NCI-H2196 (cell line): ENCODE data around the gene EBLN2.

Source experiments
- DNase-seq: peaks from one replicate; lab custom pipeline; 2025; ENCODE audit not compliant: unreplicated experiment; lab: John Stamatoyannopoulos, UW

Gene EBLN2

DNA sequence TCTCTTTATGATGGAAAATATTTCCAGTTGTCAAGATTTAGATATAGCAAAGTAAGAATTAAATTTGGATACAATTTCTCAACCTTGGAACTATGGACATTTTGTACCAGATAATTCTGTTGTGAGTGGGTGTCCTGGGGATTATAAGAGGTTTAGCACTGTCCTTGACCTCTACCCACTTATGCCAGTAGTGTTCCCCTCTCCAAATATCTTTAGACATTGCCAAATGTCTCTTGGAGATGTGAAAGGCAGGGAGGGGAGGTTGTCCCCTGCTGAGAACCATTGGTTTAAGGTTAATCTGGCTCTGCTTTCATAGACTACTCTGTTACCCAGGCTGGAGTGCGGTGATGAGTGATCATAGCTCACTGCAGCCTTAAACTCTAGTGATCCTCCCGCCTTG is at the start of gene EBLN2:
EBLN2 (plus strand) TSS at position 244 of the 400 bp plus-strand sequence. CDS start 423 bp downstream, outside the sequence.
- no peak for DNase-seq

DNA sequence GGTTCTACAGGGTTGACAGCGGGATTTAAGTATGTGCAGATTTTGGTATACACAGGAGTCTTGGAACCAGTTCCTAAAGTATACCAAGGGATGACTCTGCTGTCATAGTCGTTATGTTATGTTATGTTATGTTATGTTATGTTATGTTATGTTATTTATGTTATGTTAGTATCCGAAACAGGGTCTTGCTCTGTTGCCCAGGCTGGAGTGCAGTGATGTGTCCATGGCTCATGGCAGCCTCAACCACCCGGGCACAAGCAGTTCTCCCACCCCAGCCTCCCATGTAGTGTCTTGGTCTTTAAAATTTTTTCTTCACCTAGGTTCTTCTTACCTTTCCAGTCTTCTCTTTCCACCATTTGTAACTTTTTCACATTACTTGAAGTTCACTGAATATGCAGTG is 43.2 kb upstream of the EBLN2 start:
- DNase-seq, result no peak

DNA sequence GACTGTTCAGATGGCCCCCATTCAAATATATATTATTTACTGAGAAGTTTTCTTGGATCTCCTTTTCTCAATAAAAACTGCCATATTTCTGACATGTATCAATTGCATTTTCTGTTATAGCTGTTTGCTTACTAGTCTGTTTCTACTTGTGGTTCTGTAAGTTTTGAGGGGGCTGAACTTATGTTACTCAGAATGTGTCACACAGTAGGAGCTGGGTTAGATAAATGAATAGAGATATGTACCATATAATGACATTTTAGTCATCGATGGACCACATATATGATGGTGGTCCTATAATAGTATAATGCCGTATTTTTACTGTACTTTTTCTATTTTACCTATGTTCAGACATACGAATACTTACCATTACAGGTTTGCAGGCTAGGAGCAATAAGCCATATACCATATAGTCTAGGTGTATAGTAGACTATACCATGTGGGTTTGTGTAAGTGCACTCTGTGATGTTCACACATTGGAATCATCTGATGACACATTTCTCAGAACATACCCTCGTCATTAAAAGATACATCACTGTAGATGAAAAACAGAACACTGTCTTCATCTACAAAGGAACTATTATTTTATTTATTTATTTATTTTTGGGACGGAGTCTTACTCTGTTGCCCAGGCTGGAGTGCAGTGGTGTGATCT is 42.5 kb upstream of the EBLN2 start:
- no peak for DNase-seq

DNA sequence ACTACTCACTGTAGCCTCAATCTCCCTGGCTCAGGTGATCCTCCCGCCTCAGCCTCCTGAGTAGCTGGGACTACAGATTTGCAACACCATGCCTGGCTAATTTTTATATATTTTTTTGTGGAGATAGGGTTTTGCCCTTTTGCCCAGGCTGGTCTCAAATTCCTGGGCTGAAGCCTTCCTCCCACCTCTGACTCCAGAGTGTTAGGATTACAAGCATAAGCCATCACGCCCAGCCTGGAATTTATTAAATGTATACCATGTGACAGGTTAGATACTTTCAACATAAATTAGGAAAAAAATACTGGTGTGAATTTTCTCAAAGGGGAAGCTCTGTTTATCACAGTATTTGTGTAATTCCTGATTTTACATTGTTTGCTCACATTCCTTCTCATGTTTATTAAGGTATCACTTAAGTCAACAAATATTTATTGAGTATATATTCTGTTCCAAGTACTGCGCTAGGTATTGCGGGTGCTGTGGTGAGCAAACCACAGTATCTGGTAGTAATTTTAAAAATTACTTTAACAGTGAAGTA is 40.1 kb upstream of the EBLN2 start:
- DNase-seq, result no peak

DNA sequence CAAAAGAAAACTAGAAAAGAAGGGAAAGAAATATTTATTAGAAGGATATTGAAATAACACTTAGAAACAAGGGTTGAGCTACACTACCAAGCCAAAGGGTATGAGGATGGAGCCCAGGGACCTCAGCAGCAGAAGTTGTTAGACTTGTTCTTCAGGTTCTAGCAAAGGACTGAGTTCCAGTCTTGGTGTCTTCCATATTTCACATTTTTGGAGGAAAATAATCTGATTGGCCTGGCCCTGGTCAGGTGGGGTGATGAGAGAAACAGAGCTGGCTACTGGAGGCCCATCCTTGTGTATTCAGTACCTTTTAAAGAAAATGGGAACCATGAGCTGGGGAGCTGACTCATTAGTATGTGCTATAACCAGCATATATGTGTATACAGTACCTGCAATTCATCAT is 36.6 kb upstream of the EBLN2 start:
- no peak for DNase-seq

DNA sequence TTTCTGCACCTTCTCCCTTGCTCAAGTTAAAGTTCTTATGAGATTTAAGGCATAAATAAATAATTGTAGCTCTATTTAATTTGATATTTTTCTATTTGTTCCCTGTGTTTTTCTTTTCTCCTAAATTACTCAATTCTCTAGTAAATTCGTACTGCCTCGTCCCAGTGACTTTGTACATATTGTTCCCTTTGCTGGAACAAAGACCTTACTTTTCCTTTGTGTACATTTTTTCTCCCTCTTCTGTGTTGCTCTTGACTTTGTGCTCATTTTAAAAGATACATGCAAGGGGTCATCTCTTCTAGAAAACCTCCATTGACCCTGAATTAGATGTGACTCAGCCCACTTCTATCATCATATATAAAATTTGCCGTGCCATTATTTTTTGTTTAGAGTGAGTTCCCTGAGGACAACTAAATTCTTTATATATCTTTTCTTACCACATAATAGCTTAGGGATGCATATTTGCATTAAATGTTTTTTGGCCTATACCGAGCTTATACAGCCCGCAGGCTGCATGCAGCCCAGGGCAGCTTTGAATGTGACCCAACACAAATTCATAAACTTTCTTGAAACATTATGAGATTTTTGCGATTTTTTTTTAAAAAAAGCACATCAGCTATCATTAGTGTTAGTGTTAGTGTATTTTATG is 35.2 kb upstream of the EBLN2 start:
- no peak for DNase-seq

DNA sequence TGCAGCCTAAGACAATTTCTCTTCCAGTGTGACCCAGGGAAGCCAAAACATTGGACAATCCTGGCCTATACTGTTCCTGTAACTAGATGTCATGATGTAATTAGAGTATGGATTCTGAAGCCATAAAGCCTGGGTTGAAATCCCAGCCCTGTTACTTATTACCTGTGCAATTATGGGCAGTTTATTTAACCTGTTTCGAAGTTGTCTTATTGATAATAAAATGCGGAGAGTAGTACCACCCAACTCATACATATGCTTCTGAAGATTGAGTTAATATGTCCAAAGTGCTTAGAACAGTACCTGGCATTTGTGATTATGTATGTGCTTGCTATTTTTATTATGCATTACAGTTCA is 34.7 kb upstream of the EBLN2 start:
- no peak for DNase-seq

DNA sequence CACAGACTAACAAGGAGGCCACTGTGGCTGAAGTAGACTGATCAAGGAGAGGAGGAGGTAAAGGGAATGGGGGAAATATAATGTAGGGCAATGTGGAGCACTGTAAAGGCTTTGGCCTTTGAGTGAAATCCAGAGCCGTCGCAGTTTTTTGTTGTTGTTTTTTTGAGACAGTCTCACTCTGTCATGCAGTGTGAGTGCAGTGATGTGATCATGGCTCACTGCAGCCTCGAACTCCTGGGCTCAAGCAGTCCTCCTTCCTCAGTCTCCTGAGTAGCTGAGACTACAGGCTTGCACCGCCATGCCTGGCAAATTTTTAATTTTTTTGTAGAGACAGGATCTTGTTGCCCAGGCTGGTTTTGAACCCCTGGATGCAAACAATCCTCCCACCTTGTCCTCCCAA is 32.7 kb upstream of the EBLN2 start:
- DNase-seq, result no peak

DNA sequence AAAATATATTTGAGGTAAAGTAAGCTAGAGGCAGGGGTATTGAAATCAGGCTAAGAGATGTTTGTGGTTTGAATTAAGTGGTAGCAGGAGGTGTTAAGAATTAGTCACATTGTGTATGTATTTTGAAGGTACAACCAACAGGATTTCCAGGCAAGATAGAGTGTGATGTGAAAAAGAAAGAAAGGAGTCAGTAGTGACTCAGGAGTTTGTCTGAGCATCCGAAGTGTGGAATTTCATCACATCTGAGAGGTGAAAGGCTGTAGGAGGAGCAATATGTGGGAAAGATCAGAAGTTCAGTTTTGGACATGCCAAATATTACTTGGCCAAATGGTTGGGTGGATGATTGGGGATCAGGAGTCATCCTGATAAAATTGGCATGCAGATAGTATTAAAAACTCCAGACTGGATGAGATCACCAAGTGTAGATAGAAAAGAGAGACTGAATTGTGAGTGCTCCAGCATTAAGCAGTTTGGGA is 32.1 kb upstream of the EBLN2 start:
- no peak for DNase-seq

DNA sequence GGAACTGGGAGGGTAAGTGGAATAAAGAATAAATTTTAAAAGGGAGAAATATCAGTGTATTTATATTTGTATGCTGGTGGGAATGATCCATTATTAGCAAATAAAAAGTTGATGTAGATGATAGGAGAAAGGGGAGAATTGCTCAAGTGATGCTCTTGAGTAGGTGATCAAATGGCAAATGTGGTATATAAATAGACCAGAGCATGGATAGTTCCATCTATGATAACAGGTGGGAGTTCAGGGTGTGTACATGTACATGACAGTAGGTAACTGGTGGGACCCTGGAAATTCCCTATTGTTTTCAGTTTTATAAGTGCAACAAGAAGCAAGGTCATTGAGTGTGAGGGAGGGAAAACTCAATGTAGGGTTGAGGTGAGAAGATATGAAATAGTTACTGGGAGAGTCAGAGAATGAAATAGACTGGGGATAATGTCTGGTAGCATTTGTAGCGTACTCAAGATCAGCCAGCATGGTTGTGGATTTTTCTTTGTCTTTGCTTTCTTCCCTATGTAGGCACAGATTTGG is 31.3 kb upstream of the EBLN2 start:
- no peak for DNase-seq

DNA sequence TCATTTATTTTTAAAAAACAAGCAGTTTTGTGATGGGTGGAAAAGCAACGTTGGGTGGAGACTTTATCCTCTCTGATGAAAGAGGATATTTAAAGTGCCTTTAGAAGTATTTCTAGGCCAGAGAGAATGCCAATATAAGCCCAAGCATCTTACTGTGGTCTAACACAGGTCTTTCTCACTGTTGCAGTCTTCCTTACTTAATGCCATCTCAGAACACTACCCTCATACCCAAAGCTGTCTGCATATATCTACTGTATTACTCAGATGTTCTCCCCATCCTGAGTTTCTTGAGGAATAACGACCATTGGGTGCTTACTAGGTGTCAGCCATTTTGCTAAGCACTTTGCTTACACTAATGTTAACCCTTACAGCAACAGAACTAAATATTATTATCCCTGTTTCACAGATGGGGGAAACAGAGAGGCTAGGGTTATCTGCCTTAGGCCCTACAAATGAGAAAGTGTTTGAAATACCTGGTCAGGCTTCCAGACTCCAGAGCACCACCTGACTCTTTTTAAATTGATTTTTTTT is 29.8 kb upstream of the EBLN2 start:
- no peak for DNase-seq

DNA sequence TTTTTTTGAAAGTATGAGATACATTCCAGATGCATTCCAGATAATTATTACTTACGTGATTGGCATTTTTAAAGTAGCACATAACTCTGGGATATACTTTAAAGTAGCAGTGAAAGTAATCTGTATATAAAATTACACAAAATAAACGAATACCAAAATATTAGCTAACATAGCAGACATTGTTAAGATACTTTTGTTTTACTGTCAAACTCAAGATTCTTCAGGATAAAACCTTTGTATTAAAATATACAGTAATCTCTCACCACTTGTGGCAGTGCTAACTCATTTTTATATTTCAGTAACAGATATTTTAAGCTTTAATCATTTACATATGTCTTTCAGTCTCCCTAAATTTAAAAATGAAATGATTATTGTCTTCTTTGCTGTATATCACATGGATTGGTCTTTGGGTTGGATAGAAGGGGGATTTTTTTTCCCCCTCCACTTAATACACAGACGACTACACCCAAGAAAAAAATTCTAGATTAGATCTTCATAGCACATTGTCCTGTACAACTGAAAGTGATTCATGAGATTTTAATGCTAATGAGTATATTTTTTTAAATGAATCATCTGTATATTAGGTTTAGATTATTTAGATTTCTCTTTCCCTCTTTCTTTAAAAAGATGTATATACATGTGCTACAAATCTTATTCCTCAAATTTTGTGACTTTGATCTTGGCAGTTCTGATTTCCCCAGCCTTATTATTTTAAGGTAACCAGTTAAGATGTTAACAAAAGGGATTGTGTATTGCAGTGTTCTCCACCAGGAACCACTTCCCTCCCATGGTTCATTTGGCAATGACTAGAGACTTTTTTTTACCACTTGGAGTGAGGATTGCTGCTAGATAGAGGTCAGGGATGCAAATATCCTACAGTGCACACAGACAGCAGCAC is 24.5 kb upstream of the EBLN2 start:
- no peak for DNase-seq

DNA sequence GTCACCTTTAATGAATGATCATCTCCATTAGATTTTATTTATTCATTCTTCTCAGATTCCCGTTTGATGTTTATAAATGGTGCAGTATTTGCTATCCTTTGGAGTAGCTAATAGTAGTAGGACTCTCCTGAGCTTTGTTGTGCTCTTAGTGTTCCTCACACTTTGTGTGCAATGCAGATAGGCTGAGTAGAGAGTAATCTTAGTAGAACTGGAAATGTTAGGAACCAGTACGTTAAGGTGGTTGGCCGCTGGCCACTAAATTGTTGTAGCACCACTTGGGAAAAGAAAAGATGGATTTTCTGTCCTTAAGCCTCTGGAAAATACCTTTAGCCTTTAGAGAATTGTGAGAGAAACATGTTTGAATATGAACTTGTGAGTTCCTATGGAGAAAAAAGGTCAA is 19.9 kb upstream of the EBLN2 start:
- no peak for DNase-seq

DNA sequence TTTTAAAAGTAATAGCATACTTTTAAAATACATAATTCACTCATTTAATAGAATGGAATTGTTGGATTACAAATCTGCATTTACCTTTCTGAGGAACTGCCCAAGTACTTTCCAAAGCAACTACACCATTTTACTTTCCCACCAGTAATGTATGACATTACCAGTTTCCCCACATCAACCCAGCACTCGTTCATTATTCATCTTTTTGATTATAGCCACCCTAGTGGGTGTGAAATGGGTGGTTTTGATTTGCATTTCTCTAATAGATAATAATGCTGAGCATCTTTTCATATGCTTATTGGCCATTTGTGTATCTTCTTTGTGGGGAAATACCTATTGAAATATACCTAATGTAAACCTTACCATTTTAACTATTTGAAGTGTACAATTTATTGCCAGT is 18.0 kb upstream of the EBLN2 start:
- DNase-seq, result no peak

DNA sequence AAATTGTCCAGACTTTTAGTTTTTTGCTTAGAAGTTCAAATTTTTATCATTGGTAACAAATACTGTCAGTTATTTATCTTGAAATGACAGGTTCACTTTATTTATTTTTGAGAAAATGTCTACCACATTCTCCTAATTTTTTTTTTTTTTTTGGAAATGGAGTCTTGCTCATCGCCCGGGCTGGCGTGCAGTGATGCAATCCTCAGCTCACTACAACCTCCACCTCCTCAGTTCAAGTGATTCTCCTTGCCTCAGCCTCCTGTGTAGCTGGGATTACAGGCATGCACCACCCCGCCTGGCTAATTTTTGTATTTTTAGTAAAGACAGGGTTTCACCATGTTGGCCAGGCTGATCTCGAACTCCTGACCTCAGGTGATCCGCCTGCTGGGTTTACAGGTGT is 16.1 kb upstream of the EBLN2 start:
- no peak for DNase-seq

DNA sequence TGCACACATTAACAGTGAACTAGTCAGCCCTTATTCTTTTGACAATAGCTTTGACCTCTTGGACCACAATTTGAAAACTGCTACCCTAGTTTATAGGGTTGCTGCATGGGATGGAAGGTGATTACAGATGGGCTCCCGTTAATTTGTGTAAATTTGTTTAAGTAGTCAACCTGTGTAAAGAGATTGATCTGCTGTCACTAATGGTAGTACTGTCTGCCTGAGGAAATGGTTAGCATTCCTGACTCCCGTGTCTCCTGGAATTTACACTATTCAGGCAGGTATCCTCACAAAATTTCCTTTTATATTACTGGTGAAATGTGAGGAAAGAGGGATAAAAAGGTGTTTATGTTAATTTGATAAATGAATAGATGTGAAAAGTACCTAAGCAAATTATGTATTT is 15.3 kb upstream of the EBLN2 start:
- no peak for DNase-seq

DNA sequence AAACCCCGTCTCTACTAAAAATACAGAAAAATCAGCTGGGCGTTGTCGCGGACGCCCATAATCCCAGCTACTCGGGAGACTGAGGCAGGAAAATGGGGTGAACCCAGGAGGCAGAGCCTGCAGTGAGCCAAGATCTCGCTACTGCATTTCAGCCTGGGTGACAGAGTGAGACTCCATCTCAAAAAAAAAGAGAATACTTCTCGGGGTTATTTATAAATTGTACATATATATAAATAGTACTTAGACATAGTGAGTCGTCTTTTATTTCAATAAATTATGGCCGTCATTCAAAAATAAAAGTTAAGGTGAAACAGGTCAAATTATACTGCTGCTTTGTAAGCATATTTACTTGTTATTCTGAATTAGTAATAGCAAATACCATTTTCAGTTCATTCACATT is 12.1 kb upstream of the EBLN2 start:
- no peak for DNase-seq

DNA sequence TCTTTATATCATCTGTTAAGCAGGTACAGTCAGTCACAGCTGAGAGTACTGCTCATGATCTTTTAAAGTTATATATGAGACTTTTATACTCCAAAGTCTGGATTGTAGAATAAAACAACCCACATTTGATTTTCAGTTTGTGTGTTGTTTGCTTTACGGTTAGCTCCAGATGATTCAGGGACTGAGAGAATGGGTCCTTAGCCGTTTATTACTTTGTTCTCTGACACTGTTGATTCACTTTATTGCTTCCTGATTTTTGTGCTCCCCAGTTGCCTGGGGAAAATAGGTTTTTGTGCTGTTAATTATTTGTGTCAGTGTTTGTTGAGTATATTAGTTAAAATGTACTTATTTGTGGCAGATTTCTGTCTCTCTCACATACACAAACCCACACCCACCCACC is 8.6 kb upstream of the EBLN2 start:
- DNase-seq, result no peak

DNA sequence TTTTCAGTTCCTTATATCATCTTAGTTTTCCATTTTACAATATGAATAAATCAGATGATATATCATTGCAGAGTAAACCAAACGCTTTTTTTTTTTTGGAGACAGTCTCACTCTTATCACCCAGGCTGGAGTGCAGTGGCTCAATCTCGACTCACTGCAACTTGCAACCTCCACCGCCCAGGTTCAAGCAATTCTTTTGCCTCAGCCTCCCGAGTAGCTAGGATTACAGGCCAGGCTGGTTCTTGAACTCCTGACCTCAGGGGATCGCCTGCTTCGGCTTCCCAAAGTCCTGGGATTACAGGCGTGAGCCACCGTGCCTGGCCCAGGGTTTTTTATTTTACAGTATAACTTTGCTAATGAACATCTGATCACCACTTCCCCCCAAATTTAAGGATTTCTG is 5.9 kb upstream of the EBLN2 start:
- no peak for DNase-seq

DNA sequence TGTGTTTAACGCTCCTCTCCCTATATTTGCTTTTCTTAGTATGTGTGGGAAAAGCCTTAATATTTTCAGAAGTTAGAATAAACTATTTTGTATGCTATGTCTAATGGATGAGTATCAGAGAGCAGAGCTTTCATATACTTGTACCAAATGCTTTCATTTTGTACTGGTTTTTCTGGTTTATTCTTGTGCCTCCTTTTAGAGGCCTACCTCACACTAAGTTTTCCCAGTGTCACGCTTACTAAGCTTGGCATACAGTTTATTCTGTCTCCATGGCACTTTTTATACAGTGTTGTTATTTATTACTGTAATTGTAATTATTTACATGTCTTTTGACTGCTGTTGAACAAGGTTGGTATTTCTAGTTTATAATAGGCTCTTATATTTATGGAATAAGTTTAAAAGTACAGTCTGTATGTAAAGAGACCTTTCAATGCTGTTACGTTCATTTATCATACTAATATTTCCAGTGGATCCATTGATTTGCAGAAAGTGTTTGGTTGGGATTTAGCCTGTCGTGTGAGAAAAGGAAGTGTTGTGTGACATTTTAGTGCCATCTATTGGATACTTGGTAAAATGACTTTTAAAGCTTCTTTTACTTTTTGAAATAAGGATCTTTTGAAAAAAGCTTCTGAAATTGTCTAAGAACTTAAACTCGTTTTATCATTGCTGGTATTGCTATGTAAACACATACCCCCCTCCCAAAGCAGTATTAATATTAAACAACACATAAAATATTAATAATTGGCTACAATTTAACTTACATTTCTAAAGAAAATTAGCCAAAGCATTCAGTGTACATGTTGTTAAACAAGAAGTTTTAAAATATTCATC is 5.2 kb upstream of the EBLN2 start:
- DNase-seq, result peak; percentile 8

DNA sequence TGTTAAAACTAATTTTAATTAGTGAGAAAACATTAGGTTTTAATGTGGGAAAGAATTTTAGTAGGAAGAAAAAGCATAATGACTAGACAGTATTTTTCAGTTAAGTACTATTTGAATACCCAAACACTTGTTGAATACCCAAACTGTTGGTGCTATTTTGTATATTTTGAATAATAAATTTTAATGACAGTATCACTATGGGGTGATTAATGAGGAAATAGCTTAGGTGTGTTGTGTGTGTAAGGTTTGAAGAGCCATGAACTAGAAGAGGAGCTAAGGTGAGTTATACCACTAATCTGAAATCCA is 4.7 kb upstream of the EBLN2 start:
- no peak for DNase-seq
